ENCODE results near the gene SRA1. TPM values are rescaled to one million over a fixed set of nuclear protein-coding genes. Genes with fewer than 3 reads are reported as not detected.
A peak's percentile ranks its signal among the peaks of the same experiment; 100 is the strongest.
"Not testable (repeated sequence)": the region's sequence is repeated elsewhere in the genome, so short reads cannot be mapped to it uniquely, and the experiment has no call there.

SRA1 gene
- 23.2 TPM for total RNA-seq

DNA sequence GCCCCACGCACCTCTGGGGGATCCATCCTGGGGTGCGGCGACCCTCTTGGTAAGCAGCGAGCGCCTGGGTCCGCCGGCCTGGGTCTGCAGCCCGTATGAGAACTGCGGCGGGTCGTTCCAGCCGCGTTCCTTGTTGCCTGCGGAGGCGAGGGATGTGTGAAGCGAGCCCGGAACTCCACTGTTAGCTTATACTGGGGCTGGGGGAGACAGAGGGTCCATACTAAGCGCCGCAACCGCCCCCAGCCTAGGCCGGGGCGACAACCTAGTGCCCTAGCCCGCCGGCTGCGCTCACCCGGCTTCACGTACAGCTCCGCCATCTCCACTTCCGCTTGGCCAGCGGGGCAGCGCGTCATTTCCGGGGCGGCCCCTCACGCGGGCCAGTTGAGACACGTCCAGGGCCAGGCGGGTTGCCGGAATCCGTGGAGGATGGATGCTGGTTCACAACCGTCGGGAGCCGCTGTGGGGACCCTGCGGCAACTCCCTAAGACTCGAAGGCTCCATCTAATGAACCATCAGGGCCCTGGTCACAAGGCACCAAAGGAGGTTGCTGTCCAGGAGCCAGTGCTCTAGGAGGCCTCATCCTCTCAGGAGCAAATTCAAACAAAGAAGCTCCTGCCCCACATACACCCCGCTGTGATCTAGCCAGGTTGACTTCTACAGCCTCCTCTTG lies at the start of gene SRA1:
Gene SRA1, minus strand, starts transcription at position 338 of the 670 bp plus-strand sequence. Its CDS starts 21 bp downstream, at position 317.
- ATAC-seq (peak; percentile 98), DNase-seq (ENCODE audit: low spot score) (peak; percentile 95)
- intact Hi-C loops (cut with DNase I): no loop called here

GRCh38 chr5:140607031-140607430 lies 49.8 kb upstream of the SRA1 start:
- intact Hi-C loops (cut with DNase I): no loop called here
- ATAC-seq (no peak), DNase-seq (ENCODE audit: low spot score) (no peak)

GRCh38 chr5:140605879-140606278 lies 48.6 kb upstream of the SRA1 start:
- DNase-seq (ENCODE audit: low spot score) (no peak), ATAC-seq (no peak)
- intact Hi-C loops (cut with DNase I): no loop called here

GRCh38 chr5:140603734-140604133 lies 46.5 kb upstream of the SRA1 start:
- DNase-seq (ENCODE audit: low spot score): no peak
- ATAC-seq: no peak
- intact Hi-C loops (cut with DNase I): no loop called here

DNA sequence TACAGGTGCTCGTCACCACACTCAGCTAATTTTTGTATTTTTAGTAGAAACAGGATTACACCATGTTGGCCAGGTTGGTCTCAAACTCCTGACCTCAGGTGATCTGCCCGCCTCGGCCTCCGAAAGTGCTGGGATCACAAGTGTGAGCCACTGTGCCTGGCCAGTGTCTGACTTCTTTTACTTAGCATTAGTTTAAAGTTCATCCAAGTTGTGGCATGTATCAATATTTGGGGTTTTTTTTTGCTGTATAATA lies 46.1 kb upstream of the SRA1 start:
- ATAC-seq; DNase-seq (ENCODE audit: low spot score); intact Hi-C loops (cut with DNase I): not testable (repeated sequence)

DNA sequence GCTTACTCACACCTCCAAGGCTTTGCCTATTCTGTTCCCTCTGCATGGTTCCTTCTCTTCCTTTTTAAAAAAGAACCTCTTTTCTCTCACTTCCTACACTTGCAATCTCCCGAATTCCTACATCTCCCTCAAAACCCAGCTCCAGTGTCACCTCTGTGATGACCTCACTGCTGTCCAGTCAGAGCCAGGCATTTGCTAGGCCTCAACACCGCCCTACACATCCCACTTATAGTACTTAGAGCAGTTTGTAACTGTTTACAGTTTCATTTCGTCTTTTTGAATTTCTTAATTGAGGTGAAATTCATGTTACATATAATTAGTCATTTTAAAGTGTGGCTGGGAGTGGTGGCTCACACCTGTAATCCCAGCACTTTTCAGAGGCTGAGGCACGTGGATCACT lies 44.9 kb upstream of the SRA1 start:
- no peak for ATAC-seq
- intact Hi-C loops (cut with DNase I): no loop called here
- DNase-seq (ENCODE audit: low spot score): no peak

GRCh38 chr5:140600096-140600495 lies 42.8 kb upstream of the SRA1 start:
- intact Hi-C loops (cut with DNase I): no loop called here
- DNase-seq (ENCODE audit: low spot score) (no peak), ATAC-seq (no peak)

DNA sequence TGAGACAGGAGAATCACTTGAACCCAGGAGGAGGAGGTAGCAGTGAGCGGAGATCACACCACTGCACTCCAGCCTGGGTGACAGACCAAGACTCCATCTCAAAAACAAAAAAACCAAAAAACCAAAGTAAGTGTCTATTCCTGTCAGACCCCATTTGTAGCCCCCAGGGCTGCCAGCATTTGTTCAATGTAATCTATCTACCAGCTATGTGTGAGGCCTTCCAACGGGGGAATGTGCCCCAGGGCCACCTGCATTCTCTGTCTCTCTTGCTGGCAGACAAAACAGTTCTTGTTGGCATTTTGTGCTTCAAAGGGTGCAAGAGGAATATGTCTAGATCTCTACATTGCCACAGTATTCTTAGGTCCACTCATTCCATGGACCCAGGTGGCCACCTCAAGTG lies 41.6 kb upstream of the SRA1 start:
- no peak for DNase-seq (ENCODE audit: low spot score)
- intact Hi-C loops (cut with DNase I): no loop called here
- no peak for ATAC-seq

DNA sequence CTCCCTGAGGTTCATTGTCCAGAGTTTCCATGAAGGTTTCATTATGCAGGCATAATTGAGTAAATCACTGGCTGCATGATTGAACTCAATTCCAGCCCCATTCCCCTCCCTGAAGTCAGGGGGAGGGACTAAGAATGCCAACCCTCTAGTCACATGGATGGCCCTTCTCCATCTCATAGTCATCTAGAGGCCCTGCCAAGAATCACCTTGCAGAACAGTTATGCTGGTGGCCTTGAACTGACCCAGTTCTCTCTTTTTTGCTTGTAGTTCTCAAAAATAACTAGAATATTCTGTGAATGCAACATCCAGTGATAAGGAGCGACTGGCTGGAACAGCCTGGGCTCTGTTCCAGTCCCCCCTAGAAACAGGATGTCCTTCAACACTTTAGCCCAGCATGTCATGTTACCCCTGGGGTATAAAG lies 39.1 kb upstream of the SRA1 start:
- no peak for DNase-seq (ENCODE audit: low spot score)
- ATAC-seq: peak; percentile 76
- intact Hi-C loops (cut with DNase I): no loop called here

GRCh38 chr5:140595538-140596300 lies 38.4 kb upstream of the SRA1 start:
- peak; percentile 79 for ATAC-seq
- intact Hi-C loops (cut with DNase I): no loop called here
- no peak for DNase-seq (ENCODE audit: low spot score)

DNA sequence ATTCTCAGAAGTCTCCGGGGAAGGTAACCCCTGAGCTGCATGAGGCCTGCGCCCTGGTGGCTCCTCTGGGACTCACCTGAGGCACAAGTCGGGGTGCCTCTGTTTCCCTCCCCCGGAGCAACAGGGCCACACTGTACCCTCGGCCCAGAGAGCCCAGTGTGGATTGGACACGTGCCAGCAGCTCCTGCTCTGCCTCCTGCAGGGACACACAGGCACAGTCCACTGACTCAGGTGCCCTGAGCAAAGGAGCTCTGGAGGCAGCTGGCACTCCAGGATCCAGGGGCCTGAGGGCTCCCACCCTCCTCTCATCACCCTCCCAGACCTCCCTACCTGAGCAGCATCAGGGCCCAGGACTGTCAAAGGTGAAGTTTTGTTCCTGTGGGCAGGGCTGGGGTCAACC lies 36.9 kb upstream of the SRA1 start:
- DNase-seq (ENCODE audit: low spot score) (no peak), ATAC-seq (no peak)
- intact Hi-C loops (cut with DNase I): no loop called here

- DNase-seq (ENCODE audit: low spot score); ATAC-seq; intact Hi-C loops (cut with DNase I): not testable (repeated sequence)
These were observed 35.8 kb upstream of the SRA1 start for GRCh38 chr5:140593070-140593469.

GRCh38 chr5:140591747-140592372 lies 34.6 kb upstream of the SRA1 start:
- DNase-seq (ENCODE audit: low spot score) (no peak), ATAC-seq (no peak)
- intact Hi-C loops (cut with DNase I): no loop called here

DNA sequence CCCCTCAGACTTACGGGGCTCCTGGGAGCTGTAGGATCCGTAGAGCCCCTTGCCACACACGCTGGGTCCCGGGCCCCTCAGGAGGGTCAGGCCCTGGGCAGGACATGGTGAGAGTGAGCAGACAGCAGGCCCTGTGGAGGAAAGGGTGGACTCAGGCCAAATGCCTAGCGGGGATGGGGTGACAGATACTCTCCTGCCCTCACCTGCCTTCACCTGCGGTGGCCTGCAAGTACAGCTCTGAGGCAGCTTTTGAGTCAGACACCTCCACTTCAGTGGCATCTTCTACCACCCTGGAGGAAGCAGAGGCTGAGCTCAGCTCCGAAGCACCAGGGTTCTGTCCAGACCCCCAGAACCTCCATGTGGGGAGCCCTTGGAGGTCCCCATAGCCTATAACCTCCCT lies 33.6 kb upstream of the SRA1 start:
- no peak for DNase-seq (ENCODE audit: low spot score)
- ATAC-seq: no peak
- intact Hi-C loops (cut with DNase I): no loop called here

DNA sequence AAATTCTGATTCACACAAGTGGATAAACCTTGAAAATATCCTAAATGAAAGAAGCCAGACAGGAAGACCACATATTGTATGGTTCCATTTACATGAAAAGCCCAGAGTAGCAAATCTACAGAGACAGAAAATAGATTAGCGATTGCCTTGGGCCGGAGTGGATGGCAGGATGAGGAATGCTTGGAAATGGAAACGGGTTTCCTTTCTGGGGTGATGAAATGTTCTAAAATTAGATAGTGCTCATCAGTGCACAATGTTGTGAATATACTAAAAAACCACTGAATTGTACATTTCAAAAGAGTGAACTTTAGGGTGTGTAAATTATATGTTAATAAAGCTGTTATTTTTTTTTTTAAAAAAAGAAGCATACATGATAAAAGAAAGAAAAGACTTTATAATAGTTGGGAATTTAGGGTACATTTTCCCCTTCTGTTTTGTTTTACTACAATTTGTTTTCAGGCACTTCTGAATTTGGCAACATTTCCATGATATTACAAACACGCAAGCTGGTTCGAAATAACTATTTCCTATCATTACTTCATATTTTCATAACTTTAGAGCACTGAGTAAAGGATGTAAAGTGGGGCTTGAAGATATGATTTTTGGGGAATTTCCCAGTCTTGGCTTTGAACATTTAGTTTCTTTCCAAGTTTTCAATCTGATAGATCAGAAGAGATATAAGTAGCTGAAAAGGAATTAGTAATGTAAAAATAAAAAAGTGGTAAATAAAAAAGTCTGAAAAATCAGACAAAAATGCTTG lies 31.2 kb upstream of the SRA1 start:
- ATAC-seq: peak; percentile 79
- no peak for DNase-seq (ENCODE audit: low spot score)
- intact Hi-C loops (cut with DNase I): no loop called here

- intact Hi-C loops (cut with DNase I): no loop called here
- no peak for ATAC-seq
- no peak for DNase-seq (ENCODE audit: low spot score)
These were observed 30.2 kb upstream of the SRA1 start for GRCh38 chr5:140587495-140587894.

- intact Hi-C loops (cut with DNase I); DNase-seq (ENCODE audit: low spot score); ATAC-seq: not testable (repeated sequence)
These were observed 22.0 kb upstream of the SRA1 start for GRCh38 chr5:140579188-140579747.

DNA sequence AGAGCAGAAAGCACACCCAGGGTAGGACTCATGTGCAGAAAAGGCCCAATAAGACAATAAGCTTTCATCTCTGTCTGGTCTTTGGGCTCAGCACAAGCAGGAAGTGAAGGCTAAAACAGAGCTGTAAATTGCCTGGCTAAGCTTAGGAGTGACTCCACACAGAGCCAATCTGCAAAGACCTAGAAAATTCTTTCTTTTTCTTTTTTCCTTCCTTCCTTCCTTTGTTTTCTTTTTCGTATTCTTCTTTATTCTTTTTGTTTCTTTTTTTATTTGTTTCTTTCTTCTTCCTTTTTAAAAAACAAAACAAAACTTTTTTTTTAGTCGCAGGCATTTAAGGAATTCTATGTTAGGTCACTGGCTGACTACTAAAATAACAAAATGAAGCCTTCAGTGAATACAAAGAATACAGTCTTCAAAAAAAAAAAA lies 19.5 kb upstream of the SRA1 start:
- DNase-seq (ENCODE audit: low spot score) (no peak), ATAC-seq (peak; percentile 52)
- intact Hi-C loops (cut with DNase I): no loop called here

DNA sequence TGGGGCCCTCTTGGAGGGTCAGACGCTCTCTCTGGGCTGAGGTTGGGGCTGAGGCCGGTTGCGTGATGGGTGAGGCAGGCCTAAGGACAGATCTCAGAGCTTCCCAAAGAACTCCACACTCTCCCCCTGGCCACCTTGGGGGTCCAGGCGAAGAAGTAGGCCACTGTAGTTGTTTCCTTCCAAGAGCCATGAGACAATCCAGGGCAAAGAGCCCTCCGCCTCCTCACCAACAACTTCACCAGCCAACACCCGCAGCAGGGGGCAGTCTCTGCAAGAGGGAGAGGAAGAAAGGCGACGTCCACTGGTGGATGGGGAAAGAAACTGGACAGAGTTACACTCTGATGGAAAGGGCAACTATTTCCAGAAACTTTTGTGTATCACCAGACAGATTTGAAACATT lies 18.0 kb upstream of the SRA1 start:
- intact Hi-C loops (cut with DNase I): no loop called here
- ATAC-seq (peak; percentile 79), DNase-seq (ENCODE audit: low spot score) (peak; percentile 78)
